ENCODE data around the gene IGFN1. TPM values are rescaled to one million over a fixed set of nuclear protein-coding genes. Genes with fewer than 3 reads are reported as not detected.

The IGFN1 gene
- total and polyA plus RNA-seq, 2 experiments from 2014 or later, result not detected

- Histone ChIP-seq H4K20me1 (replicated peaks; ENCODE audit: insufficient read depth) (no peaks in the 10 kb centered on the region), H3K36me3 (ENCODE audit: insufficient read depth) (no peaks in the 10 kb centered on the region), H3K4me2 (no peak overlapping the region), H3K79me2 (replicated peaks; ENCODE audit: insufficient read depth) (no peaks in the 10 kb centered on the region), H3K4me1 (ENCODE audit: insufficient read depth) (no peaks in the 10 kb centered on the region), H3K4me3 (no peak overlapping the region), H3K27me3 (ENCODE audit: insufficient read depth) (no peaks in the 10 kb centered on the region), H3K9me2 (ENCODE audit: insufficient read depth) (no peaks in the 10 kb centered on the region), H3F3A (replicated peaks; ENCODE audit: low read depth) (no peaks in the 10 kb centered on the region), H2AFZ (no peak overlapping the region), H3K27ac (ENCODE audit: low read depth) (no peak overlapping the region)
- DNase-seq (ENCODE audit: low spot score) (no peak), ATAC-seq (no peak)
- no peaks in the 10 kb centered on the region for H3K36me3 Mint-ChIP-seq (ENCODE audit: low read depth)
- H3K4me1 Mint-ChIP-seq, result no peaks in the 10 kb centered on the region; the same call in 2 of the 3 replicates
- H3K9me3 Mint-ChIP-seq, result no peaks in the 10 kb centered on the region
- H3K27me3 Mint-ChIP-seq (ENCODE audit: insufficient read depth, low read depth, poor library complexity), result peaks cover 2% of the 10 kb centered on the region
- no peak overlapping the region for H3K27ac Mint-ChIP-seq
- TF ChIP-seq STAT1 (IDR thresholded peaks at IDR 0.05; ENCODE audit: unreplicated experiment), result no peak
- TF ChIP-seq NANOG (IDR thresholded peaks at IDR 0.05; ENCODE audit: borderline replicate concordance), result no peak
- H3K4me3 Mint-ChIP-seq, result no peak overlapping the region
These were observed 59.8 kb downstream of the IGFN1 start for GRCh38 chr1:201250326-201251011.

GRCh38 chr1:201251411-201251810 is 60.8 kb downstream of the IGFN1 start:
- no peaks in the 10 kb centered on the region for H3K27me3 ChIP-seq (ENCODE audit: insufficient read depth)
- Mint-ChIP-seq H3K27ac (no peak overlapping the region), H3K4me3 (no peak overlapping the region), H3K4me1 (no peaks in the 10 kb centered on the region; the same call in 2 of the 3 replicates), H3K9me3 (no peaks in the 10 kb centered on the region), H3K27me3 (ENCODE audit: insufficient read depth, low read depth, poor library complexity) (peaks cover 2% of the 10 kb centered on the region), H3K36me3 (ENCODE audit: low read depth) (no peaks in the 10 kb centered on the region)
- no peaks in the 10 kb centered on the region for H3K4me1 ChIP-seq (ENCODE audit: insufficient read depth)
- ATAC-seq (no peak), DNase-seq (ENCODE audit: low spot score) (no peak)
- H3K9me2 ChIP-seq (ENCODE audit: insufficient read depth), result no peaks in the 10 kb centered on the region
- no peak overlapping the region for H2AFZ ChIP-seq
- no peak overlapping the region for H3K27ac ChIP-seq (ENCODE audit: low read depth)
- H4K20me1 ChIP-seq (replicated peaks; ENCODE audit: insufficient read depth), result no peaks in the 10 kb centered on the region
- no peaks in the 10 kb centered on the region for H3K36me3 ChIP-seq (ENCODE audit: insufficient read depth)
- H3K79me2 ChIP-seq (replicated peaks; ENCODE audit: insufficient read depth), result no peaks in the 10 kb centered on the region
- no peak overlapping the region for H3K4me2 ChIP-seq
- H3F3A ChIP-seq (replicated peaks; ENCODE audit: low read depth), result no peaks in the 10 kb centered on the region
- H3K4me3 ChIP-seq, result no peak overlapping the region
- no peak for TF ChIP-seq ZNF331 (CRISPR knock-in tag; IDR thresholded peaks at IDR 0.05; ENCODE audit: low read depth)
- no peak for TF ChIP-seq REST (IDR thresholded peaks at IDR 0.05; ENCODE audit: unreplicated experiment)
- TF ChIP-seq CTCF (conservative IDR thresholded peaks at IDR 0.05; ENCODE audit: low read depth in 2 of 2), result no peak
- TF ChIP-seq POLR2AphosphoS5 (IDR thresholded peaks at IDR 0.05; ENCODE audit: low read depth), result no peak
- no peak for TF ChIP-seq ETS1 (IDR thresholded peaks at IDR 0.05)
- no peak for TF ChIP-seq JUNB (IDR thresholded peaks at IDR 0.05; ENCODE audit: unreplicated experiment)
- no peak for TF ChIP-seq ZNF114 (CRISPR knock-in tag; IDR thresholded peaks at IDR 0.05)
